ENCODE results near the gene ANKRA2.
"Not testable (repeated sequence)": the region's sequence is repeated elsewhere in the genome, so short reads cannot be mapped to it uniquely, and the experiment has no call there.

Gene ANKRA2

DNA sequence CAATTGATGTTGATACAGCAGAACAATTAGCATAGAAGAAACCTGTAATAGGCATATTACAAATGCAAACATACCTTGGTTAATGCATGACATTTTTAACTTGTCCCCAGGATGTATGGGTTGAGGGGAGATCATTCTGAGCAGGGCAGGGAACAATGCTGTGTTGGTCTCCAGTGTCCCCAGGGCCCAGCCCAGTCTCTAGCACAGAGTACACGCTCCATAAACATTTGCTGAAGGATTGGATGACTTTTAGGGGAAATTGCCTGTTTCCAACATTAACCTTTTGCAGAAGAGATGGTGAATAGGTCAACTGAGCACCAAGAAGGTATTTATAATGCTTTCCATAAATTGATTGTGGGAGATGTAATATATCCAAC, 20.0 kb downstream of the ANKRA2 start:
- DNase-seq, result no peak

DNA sequence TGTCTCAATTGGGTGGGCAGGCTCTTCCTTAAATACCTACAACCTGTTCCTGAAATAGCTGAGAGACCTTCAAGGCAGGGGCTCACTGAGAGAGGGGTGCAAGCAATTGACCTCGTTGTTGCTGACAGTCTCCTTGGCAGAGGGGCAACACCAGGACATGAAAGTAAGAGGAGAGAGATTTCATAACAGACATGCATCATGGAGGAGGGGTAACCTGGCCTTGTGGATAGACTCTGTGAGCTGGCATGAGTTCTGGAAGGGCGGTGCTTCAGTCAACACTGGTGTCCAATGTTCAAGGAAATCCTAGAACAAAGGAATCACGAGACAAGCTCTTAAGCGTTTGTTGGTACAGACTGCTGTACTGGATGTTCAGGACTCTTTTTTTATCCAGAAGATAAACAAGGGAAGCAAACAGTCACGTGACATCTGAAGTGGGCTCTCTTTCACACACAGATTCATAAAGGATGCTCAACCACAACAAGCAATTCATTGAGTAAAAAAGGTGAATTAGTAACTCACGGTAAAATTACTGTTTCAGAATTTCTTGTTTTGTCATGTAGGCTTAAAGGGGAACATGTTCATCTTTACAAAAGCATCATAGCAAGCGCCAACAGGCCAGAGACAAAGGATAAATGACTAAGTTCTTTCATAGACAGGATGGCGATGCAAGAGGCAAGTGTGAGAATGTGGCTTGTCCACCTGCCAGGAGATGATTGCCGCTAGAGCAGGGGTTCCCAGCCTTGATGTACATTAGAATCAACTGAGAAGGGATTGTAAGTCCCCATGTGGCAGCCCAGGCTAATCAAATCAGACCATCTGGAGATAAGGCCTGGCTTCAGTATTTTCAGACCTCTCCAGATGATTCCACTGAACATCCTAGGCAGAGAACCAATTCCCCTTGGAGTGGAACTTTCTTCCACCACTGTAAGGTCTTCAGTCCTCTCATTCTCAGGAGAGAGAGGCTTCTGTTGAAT, 20.7 kb downstream of the ANKRA2 start:
- DNase-seq, result peak; percentile 62

GRCh38 chr5:73542020-73542419, 23.4 kb downstream of the ANKRA2 start:
- DNase-seq, result no peak

- DNase-seq, result no peak
Observed at GRCh38 chr5:73540192-73540591, 25.2 kb downstream of the ANKRA2 start.

GRCh38 chr5:73539730-73540129, 25.7 kb downstream of the ANKRA2 start:
- no peak for DNase-seq

DNA sequence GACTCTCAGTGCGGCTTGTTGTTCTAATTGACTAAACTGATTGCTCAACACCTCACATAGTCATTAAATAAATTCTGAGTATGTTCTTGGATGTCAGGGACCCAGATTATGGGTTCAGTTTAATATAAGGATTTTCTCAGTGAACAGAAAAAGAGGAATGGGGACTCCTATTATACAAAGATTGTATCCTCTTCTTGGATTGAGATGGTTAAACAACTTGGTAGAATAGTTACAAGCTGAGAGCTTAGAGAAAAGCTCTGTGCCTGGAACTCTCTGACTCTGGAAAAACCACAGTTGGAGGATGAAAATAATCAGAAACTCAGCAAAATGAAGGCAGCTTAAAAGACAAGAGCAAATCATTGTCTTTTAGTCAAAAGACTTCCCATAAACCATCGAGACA, 30.5 kb downstream of the ANKRA2 start:
- DNase-seq, result no peak

DNA sequence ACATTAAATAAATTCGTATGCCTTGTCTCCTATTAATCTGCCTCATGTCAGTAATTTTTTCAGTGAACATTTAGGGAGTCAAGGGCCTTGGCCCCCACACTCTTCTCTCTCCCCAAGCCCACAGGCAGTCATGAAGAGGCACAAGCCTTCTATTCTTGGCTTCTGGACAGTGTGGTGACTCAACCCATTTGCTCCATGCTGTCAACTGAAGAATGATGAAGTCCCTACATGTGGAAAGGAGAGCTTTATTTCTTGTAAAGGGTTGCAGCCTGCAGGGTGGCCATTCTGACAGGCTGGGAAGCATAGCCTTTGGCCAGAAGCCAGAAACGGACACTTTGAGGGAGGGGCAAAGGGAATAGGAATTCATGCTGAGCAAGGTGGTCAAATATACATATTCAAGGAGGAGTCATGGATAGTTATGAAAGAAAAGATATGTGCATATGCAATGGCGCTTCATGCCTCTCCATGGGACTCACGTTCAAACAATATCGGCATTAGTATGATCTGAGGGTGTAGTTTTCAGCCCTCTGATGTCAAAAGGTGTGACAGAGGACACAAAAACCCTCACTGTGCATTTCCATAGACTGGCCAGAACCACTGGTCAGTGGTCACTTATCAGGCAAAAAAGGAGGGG, 31.3 kb downstream of the ANKRA2 start:
- DNase-seq, result no peak

GRCh38 chr5:73532195-73532594, 33.2 kb downstream of the ANKRA2 start:
- DNase-seq, result no peak

- DNase-seq, result no peak
Observed at GRCh38 chr5:73531356-73531755, 34.1 kb downstream of the ANKRA2 start.

DNA sequence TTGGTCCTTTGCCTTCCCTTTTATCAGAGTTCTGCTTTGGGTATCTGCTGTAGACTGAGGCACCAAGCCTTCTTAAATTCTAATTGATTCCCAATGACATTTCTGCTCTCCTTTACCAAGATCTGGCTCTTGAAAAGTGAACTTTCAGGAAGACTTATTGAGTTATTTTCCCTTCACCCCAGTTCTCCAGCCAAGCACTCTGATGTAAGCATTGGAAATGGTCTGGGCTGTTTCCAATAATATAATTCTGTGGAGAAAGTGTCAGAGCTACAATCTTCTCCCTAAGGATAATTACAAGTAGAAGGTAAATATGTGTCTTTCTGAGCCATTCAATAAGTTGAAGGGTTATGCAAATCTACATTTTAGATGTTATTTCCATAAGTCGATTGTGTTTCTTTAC, 36.4 kb downstream of the ANKRA2 start:
- DNase-seq, result no peak

DNA sequence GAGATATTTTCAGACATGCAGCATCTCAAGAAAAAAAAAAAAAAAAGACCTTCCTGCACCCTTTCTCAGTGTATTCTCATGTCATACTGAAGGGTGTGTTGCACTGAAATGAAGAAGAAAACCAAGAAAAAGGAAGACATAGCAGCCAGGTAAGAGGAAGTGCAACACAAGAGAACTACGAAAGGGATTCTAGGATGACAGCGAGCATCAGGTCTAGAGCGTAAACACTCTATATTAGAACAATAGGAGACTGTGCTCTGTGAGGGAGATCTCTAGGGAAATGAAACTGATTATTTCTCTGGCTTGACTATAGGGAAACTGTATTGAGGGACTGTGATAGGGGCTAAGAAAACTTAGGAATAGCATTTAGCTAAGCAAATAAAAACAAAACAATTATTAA, 37.2 kb downstream of the ANKRA2 start:
- DNase-seq, result peak; percentile 1

DNA sequence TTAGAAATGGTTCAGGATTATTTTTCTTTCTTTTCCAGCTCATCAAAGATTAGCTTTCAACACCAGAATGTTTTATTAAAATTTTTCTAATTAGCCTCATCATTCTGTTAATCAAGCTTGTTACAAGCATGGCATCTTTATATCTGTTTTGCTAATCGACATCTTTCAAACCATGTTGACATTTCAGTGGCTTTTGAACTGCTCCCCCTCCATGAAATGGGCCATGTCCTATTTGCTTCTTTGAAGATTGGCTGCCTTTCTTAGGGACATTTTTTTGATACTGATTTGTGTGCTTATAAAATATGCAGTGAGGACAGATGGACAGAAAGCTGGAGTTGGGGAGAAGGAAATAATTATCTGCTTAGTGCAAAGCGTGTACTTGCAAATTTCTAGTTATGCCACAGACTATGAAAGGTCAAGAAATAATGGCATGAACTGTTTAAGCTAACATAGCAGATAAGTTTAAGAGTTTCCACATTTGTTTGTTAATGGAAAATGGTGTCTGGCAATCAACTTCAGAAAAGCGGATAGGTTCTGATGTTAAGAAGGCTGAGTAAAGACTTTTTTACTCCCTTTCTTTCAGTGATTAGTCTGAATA, 39.7 kb downstream of the ANKRA2 start:
- no peak for DNase-seq

DNA sequence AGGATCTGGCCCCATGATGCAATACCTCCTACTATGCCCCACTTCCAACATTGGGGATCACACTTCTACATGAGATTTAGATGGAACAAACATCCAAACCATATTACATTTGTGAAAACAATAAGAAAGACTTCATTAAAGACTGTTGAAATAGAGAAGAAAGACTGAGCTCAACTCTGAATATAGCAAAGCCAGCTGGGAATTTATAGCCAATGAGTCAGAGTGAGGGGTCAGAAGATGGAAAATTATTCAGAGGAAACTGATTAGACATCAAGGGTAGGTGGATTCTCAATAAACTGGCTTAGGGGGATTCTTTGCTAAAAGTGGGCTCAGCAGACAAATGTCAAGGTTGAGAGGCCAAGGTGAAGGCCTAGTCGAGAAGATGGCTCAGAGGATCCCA, 41.6 kb downstream of the ANKRA2 start:
- no peak for DNase-seq

DNA sequence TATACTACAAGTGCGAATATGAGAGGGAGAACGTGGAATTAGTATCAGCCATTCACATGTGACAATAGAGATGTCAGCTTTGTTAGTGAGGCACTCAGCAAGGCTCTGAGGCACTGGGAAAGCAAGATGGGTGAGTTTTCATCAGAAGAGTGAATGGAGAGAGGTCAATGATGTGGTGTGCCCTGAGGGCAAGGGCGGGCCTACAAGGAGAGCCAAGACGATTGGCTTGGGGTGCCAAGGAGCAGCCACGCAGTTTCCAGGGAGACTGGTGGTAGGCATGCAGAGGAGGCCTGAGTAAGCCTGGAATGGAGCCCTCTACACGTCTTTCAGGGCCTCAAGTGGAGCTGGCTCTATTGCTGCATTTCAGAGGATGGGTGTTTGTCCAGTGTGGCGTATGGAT, 42.5 kb downstream of the ANKRA2 start:
- DNase-seq, result no peak

GRCh38 chr5:73519531-73520283, 45.7 kb downstream of the ANKRA2 start:
- DNase-seq, result peak; percentile 72

DNA sequence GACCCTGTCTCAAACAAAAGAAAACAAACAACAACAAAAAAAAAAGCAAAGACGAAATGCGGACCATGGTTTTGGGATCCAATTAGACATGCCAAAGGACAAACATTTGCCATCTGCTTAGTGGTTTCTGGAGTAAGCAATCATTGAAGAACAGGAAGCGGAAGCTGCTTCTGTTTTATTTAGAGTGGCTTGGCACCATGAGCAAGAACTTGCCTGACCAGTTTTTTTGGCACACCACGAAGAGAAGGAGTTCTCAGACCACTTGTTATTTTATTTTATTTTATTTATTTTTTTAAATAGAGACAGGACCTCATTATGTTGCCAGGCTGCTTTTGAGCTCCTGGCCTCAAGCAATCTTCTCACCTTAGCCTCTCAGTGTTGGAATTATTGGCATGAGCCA, 50.2 kb downstream of the ANKRA2 start:
- peak; percentile 25 for DNase-seq

GRCh38 chr5:73514418-73514817, 51.0 kb downstream of the ANKRA2 start:
- DNase-seq, result no peak

DNA sequence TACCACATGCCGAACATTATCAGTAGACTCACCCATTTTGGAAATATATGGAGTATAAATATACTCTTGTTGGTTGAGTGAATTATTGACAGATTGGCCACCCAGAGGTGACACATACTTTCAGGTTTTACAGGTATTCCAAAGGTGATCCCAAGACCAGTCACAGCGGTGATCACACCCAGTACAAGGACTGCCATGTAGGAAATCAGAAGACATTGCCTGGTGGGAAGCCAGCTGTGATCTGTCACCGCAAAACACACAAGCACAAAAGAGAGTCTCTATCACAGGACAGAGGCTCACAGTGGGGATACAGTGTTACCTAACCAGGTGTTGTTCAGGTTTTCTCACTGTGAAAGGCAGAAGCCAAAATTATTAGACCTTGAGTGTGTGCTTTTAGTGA, 51.4 kb downstream of the ANKRA2 start:
- DNase-seq, result no peak

- not testable (repeated sequence) for DNase-seq
Observed at GRCh38 chr5:73508521-73508920, 56.9 kb downstream of the ANKRA2 start.

- no peak for DNase-seq
Observed at GRCh38 chr5:73507062-73507461, 58.4 kb downstream of the ANKRA2 start.

GRCh38 chr5:73506459-73506955, 58.9 kb downstream of the ANKRA2 start:
- no peak for DNase-seq

All from NCI-H1092 treated with DMSO at 0.1 percent for 48 hours (cell line).